GM12892 (cell line): ENCODE results near the gene ANKRD9.

Experiments used
- POLR2A ChIP-seq: IDR thresholded peaks from 2 replicates; pipeline ENCODE4 v1.6.1; 2011; ENCODE audit warnings: low read depth, low read length, control low read depth
- POLR2AphosphoS5 ChIP-seq: IDR thresholded peaks from 2 replicates; pipeline ENCODE4 v1.6.1; 2011; ENCODE audit warnings: low read depth, low read length, control low read depth
- TAF1 ChIP-seq: IDR thresholded peaks from 2 replicates; pipeline ENCODE4 v1.6.1; 2011; ENCODE audit warnings: low read depth, mild to moderate bottlenecking, control low read depth, low read length, borderline replicate concordance

- TF ChIP-seq POLR2A (no peak), TAF1 (no peak), POLR2AphosphoS5 (no peak)
These were observed 36.1 kb upstream of the ANKRD9 start for GRCh38 chr14:102545461-102546265.
